Stimulated activated naive B cell treated with anti-CD40 and anti-IgM and Interleukin-4, amounts not matched to agents 10 μg/mL and 1 μg/mL and 100 μg/mL, for 72 hours (primary cell): ENCODE data around the gene TRIM33.

Source experiments
- ATAC-seq, 2 donors: fragments of 150-1000 bp; cut with Tn5 transposase; replicated peaks; 2 replicates each; pipeline ENCODE4 v1.10.0; 2021; ENCODE audit warnings: moderate library complexity in 1 of 2
- DNase-seq: peaks from one replicate; pipeline ENCODE4 v3.0.0; 2021
- H3K27ac Mint-ChIP-seq: one replicate; pipeline ENCODE4 v1.8.0; 2022; ENCODE audit warnings: mild to moderate bottlenecking, mixed read lengths
- H3K27me3 Mint-ChIP-seq, 2 donors: one replicate each; pipeline ENCODE4 v1.8.0; 2022; ENCODE audit warnings: mixed read lengths in 2 of 2
- H3K36me3 Mint-ChIP-seq, 2 donors: one replicate each; pipeline ENCODE4 v1.8.0; 2022; ENCODE audit warnings: mixed read lengths in 2 of 2, mild to moderate bottlenecking in 1 of 2
- H3K4me1 Mint-ChIP-seq, 2 donors: one replicate each; pipeline ENCODE4 v1.8.0; 2022; ENCODE audit warnings: mixed read lengths in 2 of 2, mild to moderate bottlenecking in 1 of 2
- H3K4me3 Mint-ChIP-seq, 2 donors: one replicate each; pipeline ENCODE4 v1.8.0; 2022; ENCODE audit warnings: mild to moderate bottlenecking in 2 of 2, mixed read lengths in 2 of 2, moderate library complexity in 1 of 2
- H3K9me3 Mint-ChIP-seq, 2 donors: one replicate each; pipeline ENCODE4 v1.8.0; 2022; ENCODE audit warnings: mixed read lengths in 2 of 2, mild to moderate bottlenecking in 1 of 2

The TRIM33 gene

DNA sequence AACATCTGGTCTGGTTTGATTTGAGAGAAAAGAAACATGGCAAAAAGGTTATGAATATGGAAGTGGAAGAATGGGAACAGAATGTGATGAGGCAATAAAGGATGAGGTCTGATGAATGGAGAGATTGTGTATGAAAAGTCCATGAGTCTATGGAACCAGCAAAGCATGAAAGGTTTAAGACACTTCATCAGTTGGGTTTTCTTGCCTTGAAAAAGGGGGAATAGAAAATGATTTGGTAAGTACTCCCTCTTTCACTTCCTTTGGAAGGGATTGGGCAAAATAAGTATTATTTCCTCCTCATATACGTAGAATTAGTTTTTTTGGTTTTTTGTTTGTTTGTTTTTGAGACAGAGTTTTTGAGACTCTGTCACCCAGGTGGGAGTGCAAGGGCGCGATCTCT lies 155.8 kb downstream of the TRIM33 start:
- H3K4me3 Mint-ChIP-seq = no peak overlapping the region
- H3K4me1 Mint-ChIP-seq = peaks cover 9% of the 10 kb centered on the region in 2 donors
- ATAC-seq (peak; percentile 41 to 54), DNase-seq (no peak)
- H3K9me3 Mint-ChIP-seq = peaks cover 4 to 6% of the 10 kb centered on the region in 2 donors
- H3K27ac Mint-ChIP-seq = no peak overlapping the region
- H3K27me3 Mint-ChIP-seq = peaks cover 3 to 6% of the 10 kb centered on the region in 2 donors
- H3K36me3 Mint-ChIP-seq = no peaks in the 10 kb centered on the region

DNA sequence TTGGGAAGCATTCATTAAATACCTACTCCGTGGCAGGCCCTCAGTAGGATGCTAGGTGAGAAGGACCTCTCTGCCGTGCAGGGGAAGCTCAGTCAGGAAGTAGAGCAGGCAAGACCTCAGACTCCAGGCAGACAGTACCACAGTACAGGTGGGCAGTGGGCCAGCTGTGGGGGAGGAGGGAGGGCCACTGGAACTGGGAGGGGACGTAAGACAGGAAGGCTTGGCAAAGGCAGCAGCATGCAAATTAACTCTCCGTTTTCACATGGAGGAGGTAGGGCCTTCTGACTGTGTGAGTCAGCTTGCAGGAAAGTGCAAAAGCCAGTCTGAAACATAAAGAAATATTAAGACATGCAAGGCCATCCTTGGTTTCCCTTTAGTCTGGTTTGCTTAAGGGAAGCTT lies 157.7 kb downstream of the TRIM33 start:
- peak in 1 of 2 donors; percentile 34 for ATAC-seq
- Mint-ChIP-seq H3K9me3 (peaks cover 2 to 4% of the 10 kb centered on the region in 2 donors), H3K4me1 (peaks cover 9% of the 10 kb centered on the region in 2 donors), H3K4me3 (no peak overlapping the region), H3K27ac (no peak overlapping the region), H3K36me3 (no peaks in the 10 kb centered on the region), H3K27me3 (peaks cover 6 to 8% of the 10 kb centered on the region in 2 donors)
- no peak for DNase-seq

DNA sequence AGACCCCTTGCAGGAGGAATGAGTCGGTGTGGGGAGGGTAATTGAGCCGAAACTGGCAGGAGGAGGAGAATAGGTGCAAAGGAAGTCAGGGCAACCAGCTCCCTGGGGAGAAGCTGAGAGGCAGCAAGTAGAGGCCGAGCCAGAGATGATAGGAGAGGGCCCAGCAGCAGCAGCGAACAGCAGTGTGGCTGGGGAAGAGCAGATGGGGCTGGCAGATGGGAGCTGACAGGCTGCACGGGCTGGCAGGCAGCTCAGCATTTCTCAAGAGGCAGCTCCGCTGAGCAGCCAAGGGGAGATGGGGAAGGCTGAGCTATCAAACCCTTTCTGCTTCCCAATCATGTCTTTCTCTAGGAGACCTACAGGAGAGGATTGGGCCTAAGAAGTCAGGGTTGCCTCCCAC lies 158.2 kb downstream of the TRIM33 start:
- H3K27ac Mint-ChIP-seq = no peak overlapping the region
- no peak for DNase-seq
- no peak overlapping the region for H3K4me3 Mint-ChIP-seq
- ATAC-seq = no peak
- H3K9me3 Mint-ChIP-seq = peaks cover 2 to 4% of the 10 kb centered on the region in 2 donors
- peaks cover 9% of the 10 kb centered on the region in 2 donors for H3K4me1 Mint-ChIP-seq
- H3K27me3 Mint-ChIP-seq = peaks cover 6 to 8% of the 10 kb centered on the region in 2 donors
- H3K36me3 Mint-ChIP-seq = no peaks in the 10 kb centered on the region

DNA sequence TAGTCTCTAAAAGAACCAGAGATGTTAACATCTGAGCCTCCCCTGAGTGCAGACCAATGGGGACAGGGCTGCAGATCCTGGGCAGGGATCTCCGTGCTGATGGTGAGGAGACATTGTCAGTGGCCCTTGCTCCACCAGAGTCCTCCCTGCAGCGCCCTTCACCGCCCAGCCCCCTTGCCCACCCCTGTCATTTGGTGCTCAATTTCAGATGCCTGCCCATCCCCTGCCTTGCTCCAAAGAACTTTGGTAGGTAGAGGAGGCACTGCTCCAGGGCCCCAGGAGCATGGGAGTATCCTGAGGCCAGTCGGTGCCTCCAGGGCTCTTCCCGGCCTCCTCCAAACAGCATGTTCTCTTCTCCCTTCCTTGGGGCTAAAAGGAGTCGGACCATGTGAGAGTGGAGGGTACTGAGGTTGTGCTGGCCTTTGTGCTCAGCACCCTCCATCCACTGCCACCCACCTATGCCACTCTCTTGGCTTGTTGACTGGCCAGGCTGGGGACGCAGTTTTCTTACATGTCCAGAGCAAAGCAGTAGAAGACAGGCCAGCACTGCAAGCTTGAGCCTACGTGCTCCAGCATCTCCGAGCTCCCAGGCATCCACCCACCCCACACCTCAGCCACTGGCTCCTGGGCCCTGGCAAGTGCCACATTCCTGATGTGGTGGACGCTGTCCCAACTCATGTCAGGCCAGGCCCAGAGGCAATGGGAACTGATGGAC lies 160.1 kb downstream of the TRIM33 start:
- Mint-ChIP-seq H3K27me3 (peaks cover 12% of the 10 kb centered on the region in 2 donors), H3K9me3 (peaks cover 2 to 4% of the 10 kb centered on the region in 2 donors), H3K36me3 (no peaks in the 10 kb centered on the region), H3K4me3 (no peak overlapping the region), H3K27ac (no peak overlapping the region), H3K4me1 (peaks cover 12 to 22% of the 10 kb centered on the region in 2 donors)
- DNase-seq = no peak
- ATAC-seq = no peak

DNA sequence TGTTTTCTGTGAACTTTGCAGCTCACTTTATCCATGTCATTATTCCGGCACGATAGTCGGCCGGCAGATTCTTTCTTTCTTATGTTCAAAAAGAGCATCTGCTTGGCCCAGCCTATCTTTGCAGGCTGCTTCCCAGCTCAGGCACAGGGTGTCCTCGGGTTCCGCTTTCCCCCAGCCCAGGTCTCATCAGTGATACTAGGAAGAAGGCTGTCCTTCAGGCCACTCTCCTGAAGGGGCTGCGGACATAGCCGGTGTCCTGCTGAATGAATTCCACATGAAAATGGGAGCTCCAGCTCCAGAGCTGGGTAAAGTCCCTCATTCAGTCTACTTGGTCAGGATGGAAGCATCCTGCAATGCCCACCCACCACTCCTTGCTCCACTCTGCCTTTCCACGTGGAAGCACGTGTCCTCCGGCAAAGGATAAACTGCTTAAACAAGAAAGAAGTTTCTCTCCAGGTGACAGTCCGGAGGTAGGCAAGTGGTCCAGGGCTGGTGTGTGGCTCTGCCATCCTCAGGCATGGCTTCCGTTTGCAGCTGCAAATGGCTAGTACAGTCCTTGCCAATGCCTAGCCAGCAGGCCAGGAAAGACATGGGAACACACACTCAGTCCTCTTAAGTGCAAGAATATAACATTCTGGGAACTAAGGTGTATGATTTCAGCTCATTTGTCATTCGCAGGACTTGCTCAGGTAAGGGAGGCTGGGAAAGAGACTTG lies 161.0 kb downstream of the TRIM33 start:
- peaks cover 14 to 18% of the 10 kb centered on the region in 2 donors for H3K4me1 Mint-ChIP-seq
- H3K27ac Mint-ChIP-seq = no peak overlapping the region
- DNase-seq = no peak
- no peak for ATAC-seq
- peaks cover under 1 to 2% of the 10 kb centered on the region in 2 donors for H3K9me3 Mint-ChIP-seq
- no peaks in the 10 kb centered on the region for H3K36me3 Mint-ChIP-seq
- H3K27me3 Mint-ChIP-seq = peaks cover 19% of the 10 kb centered on the region in 2 donors
- H3K4me3 Mint-ChIP-seq = no peak overlapping the region

DNA sequence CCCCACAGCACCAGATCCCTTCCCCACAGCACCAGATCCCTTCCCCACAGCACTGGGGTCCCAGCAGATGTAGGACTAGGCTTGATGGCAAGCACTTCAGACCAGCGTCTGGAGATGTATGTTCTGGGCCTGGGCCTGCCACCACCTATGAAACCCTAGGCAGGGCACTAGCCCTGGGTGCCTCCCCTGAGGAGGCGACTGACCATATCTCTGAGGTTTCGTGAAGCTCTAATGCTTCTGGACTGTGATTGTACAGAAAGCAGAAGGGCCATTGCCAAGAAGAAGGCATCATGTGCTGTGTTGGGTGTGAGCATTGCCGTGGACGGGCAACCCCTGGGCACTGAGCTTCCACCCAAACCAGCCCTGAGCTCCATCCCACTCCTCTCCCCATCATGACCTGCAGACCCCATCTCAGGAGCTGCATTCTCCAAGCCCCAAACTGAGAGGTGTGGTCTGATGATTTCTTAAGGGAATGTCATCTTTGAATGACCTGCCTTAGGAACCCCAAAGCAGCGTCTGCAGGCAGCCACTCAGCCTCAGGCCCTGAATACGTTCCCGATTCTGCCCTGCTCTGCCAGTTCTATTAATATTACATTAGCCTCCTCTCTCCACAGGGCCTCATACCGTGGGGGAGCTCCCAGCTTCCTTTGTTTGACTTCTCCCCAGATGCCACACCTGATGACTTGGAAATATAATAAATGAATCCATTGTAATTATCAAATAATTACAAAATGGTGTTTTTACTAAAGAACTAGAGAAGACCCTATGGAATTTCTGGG lies 163.4 kb downstream of the TRIM33 start:
- no peak for DNase-seq
- peaks cover 16% of the 10 kb centered on the region in 2 donors for H3K27me3 Mint-ChIP-seq
- H3K4me1 Mint-ChIP-seq = peaks cover 8 to 15% of the 10 kb centered on the region in 2 donors
- no peak for ATAC-seq
- peak overlapping the region; percentile 11 for H3K27ac Mint-ChIP-seq
- no peak overlapping the region for H3K4me3 Mint-ChIP-seq
- H3K9me3 Mint-ChIP-seq = no peaks in the 10 kb centered on the region
- H3K36me3 Mint-ChIP-seq = no peaks in the 10 kb centered on the region

DNA sequence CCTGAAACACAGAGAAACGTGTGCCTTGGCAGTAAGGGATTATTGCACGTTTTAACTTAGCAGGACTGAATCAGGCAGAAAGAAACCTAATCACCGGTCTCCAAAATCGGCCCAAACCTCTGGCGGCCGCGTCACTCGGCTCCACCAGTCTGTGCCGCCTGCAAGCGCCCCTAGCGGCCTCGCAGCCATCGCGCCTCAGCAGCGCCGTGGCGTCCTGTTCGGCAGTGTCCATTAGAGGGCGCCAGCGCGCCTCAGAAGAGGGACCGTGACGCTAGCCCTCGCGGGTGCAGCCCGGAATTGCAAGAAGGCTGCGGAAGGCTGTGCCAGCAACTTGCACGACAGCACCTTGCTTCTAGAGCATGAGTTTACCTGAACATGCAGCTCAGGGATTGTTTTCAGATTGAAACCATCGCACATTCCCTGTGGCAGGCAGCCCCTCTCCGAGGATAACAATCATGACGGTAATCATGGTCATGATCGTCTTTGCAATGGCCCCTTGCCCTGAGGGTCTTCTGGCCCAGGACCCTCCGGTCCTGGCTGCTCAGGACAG lies 164.4 kb downstream of the TRIM33 start:
- peak; percentile 100 for ATAC-seq
- DNase-seq = peak; percentile 96
- Mint-ChIP-seq H3K4me1 (peaks cover 6 to 15% of the 10 kb centered on the region in 2 donors), H3K4me3 (peak overlapping the region; percentile 84 to 96), H3K9me3 (no peaks in the 10 kb centered on the region), H3K36me3 (no peaks in the 10 kb centered on the region), H3K27me3 (peaks cover 12 to 16% of the 10 kb centered on the region in 2 donors), H3K27ac (peak overlapping the region; percentile 91)

DNA sequence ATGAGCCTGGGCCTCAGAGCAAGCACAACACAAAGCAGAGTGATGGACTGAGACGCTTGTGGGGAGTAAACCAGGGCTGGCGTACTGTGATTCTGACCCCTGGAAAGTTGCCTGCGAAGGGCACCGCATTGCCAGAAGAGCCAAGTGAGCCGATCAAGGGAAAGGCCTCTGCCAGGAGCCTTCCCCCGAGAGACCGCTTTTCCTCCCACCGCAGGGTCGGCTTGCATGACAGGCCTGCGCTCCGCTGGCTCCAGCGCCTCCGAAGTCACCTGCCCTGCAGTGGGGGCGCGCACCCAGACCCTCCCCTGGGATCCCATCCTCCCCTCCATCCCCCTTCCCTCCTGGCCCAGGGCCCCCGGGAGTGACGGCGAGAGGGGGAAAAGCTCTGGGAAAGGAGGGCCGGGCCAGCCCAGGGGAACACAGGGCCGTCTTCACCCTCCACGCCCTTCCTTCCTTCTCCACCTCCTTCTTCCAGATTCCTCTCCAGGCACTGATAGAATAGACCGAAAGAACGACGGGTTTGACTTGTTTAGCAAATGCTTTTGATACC lies 165.0 kb downstream of the TRIM33 start:
- Mint-ChIP-seq H3K36me3 (no peaks in the 10 kb centered on the region), H3K27me3 (peaks cover 12 to 21% of the 10 kb centered on the region in 2 donors), H3K27ac (peak overlapping the region; percentile 91), H3K4me3 (peak overlapping the region; percentile 84 to 96), H3K4me1 (peaks cover 9 to 20% of the 10 kb centered on the region in 2 donors), H3K9me3 (no peaks in the 10 kb centered on the region)
- DNase-seq (peak; percentile 1), ATAC-seq (peak; percentile 29 to 33)

DNA sequence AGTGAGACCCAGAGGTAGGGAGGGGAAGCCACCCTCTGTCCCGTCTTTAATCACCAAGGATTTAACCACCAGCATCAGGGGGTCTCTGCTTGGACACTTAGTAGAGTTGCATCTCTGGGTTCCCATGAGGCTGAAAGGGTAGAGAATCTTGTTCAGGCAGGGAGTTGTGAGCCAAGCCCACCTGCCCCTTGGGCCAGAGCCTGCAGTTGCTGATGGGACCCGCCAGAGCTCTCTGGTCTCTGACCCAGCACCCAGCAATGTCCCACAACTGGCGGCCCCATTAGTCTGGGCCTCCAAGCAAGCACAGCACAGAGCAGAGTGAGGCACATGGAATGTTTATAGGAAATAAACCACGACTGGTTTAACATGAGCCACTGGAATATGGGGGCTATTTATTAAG lies 166.3 kb downstream of the TRIM33 start:
- peaks cover 10 to 22% of the 10 kb centered on the region in 2 donors for H3K4me1 Mint-ChIP-seq
- DNase-seq (no peak), ATAC-seq (no peak)
- peaks cover 12 to 25% of the 10 kb centered on the region in 2 donors for H3K27me3 Mint-ChIP-seq
- H3K9me3 Mint-ChIP-seq = no peaks in the 10 kb centered on the region
- no peak overlapping the region for H3K27ac Mint-ChIP-seq
- H3K4me3 Mint-ChIP-seq = no peak overlapping the region
- no peaks in the 10 kb centered on the region for H3K36me3 Mint-ChIP-seq
